Neuronal stem cell (in vitro differentiated cells): Measurements from ENCODE around the gene MTX3. TPM values are rescaled to one million over a fixed set of nuclear protein-coding genes. Genes with fewer than 3 reads are reported as not detected.

Source experiments
- DNase-seq: peaks from one replicate; pipeline ENCODE4 v3.0.0-alpha.2; 2013; ENCODE audit warnings: low spot score
- H2AFZ ChIP-seq: one replicate; pipeline ENCODE4 v1.6.1; 2013; ENCODE audit warnings: mild to moderate bottlenecking, low read length, inconsistent platforms
- H2AK5ac ChIP-seq: 2 replicates; pipeline ENCODE4 v1.6.1; 2013; ENCODE audit warnings: low read depth, mild to moderate bottlenecking, inconsistent platforms, low read length, moderate library complexity, mixed read lengths
- H2BK120ac ChIP-seq: 2 replicates; pipeline ENCODE4 v1.6.1; 2013; ENCODE audit warnings: low read depth, mild to moderate bottlenecking, inconsistent platforms, low read length, moderate library complexity, mixed read lengths
- H2BK12ac ChIP-seq: one replicate; pipeline ENCODE4 v1.6.1; 2013; ENCODE audit warnings: low read length, inconsistent platforms
- H2BK15ac ChIP-seq: 2 replicates; pipeline ENCODE4 v1.6.1; 2013; ENCODE audit warnings: mild to moderate bottlenecking, low read length, inconsistent platforms, mixed read lengths
- H2BK5ac ChIP-seq: one replicate; pipeline ENCODE4 v1.6.1; 2013; ENCODE audit warnings: inconsistent platforms, mild to moderate bottlenecking, low read length, moderate library complexity
- H3K14ac ChIP-seq: one replicate; pipeline ENCODE4 v1.6.1; 2013; ENCODE audit warnings: low read length, inconsistent platforms
- H3K18ac ChIP-seq: 2 replicates; pipeline ENCODE4 v1.6.1; 2013; ENCODE audit warnings: low read length, inconsistent platforms
- H3K23ac ChIP-seq: 2 replicates; pipeline ENCODE4 v1.6.1; 2013; ENCODE audit warnings: low read depth, mild to moderate bottlenecking, mixed read lengths, low read length, inconsistent platforms; ENCODE audit not compliant: poor library complexity
- H3K27ac ChIP-seq: replicated peaks from 3 replicates; pipeline ENCODE4 v1.5.1; 2013; ENCODE audit warnings: low read length, inconsistent platforms
- H3K27me3 ChIP-seq, 3 experiments: 2 replicates each; pipeline ENCODE4 v1.6.1; 2013; ENCODE audit warnings: low read length in 3 of 3, mild to moderate bottlenecking in 2 of 3, inconsistent platforms in 1 of 3, low read depth in 1 of 3, mixed read lengths in 1 of 3, moderate library complexity in 1 of 3; ENCODE audit not compliant: control insufficient read depth in 3 of 3, insufficient read depth in 3 of 3
- H3K36me3 ChIP-seq, 2 donors: replicated peaks in 1 of 2; 2 replicates each; pipeline ENCODE4 v1.6.1; 2013; ENCODE audit warnings: low read length in 2 of 2; ENCODE audit not compliant: control insufficient read depth in 2 of 2, insufficient read depth in 2 of 2
- H3K4ac ChIP-seq: 2 replicates; pipeline ENCODE4 v1.6.1; 2013; ENCODE audit warnings: inconsistent platforms, mild to moderate bottlenecking, low read length, moderate library complexity
- H3K4me1 ChIP-seq, 2 donors: 1 replicate in 1 of 2; 2 replicates in 1 of 2; pipeline ENCODE4 v1.6.1; 2013; ENCODE audit warnings: low read length in 2 of 2, low read depth in 1 of 2; ENCODE audit not compliant: control insufficient read depth in 2 of 2, insufficient read depth in 1 of 2
- H3K4me2 ChIP-seq: one replicate; pipeline ENCODE4 v1.6.1; 2013; ENCODE audit warnings: mild to moderate bottlenecking, low read length, inconsistent platforms; ENCODE audit not compliant: insufficient read depth, poor library complexity, severe bottlenecking
- H3K4me3 ChIP-seq, 2 donors: 2 replicates each; pipeline ENCODE4 v1.5.1; 2013; ENCODE audit warnings: low read length in 2 of 2, mild to moderate bottlenecking in 2 of 2, inconsistent platforms in 1 of 2, moderate library complexity in 1 of 2
- H3K79me1 ChIP-seq: one replicate; pipeline ENCODE4 v1.6.1; 2013; ENCODE audit warnings: low read depth, mild to moderate bottlenecking, inconsistent platforms, low read length, moderate library complexity
- H3K9ac ChIP-seq: one replicate; pipeline ENCODE4 v1.6.1; 2013; ENCODE audit warnings: mild to moderate bottlenecking, low read depth, low read length, inconsistent platforms; ENCODE audit not compliant: poor library complexity
- H3K9me3 ChIP-seq, 2 donors: replicated peaks in 1 of 2; 2 replicates each; pipeline versions ENCODE3 to v1.6.1; 2013; ENCODE audit warnings: low read length in 2 of 2, mild to moderate bottlenecking in 2 of 2, inconsistent platforms in 1 of 2, low read depth in 1 of 2, mixed read lengths in 1 of 2, moderate library complexity in 1 of 2; ENCODE audit not compliant: control insufficient read depth in 2 of 2, insufficient read depth in 1 of 2
- H4K8ac ChIP-seq: one replicate; pipeline ENCODE4 v1.6.1; 2013; ENCODE audit warnings: low read depth, mild to moderate bottlenecking, inconsistent platforms, low read length, moderate library complexity
- H4K91ac ChIP-seq: one replicate; pipeline ENCODE4 v1.6.1; 2013; ENCODE audit warnings: low read length, low read depth, mild to moderate bottlenecking, inconsistent platforms; ENCODE audit not compliant: poor library complexity
- WGBS, 2 donors: extraction: QIAGEN DNeasy Blood & Tissue Kit; methylation state at CpG; one replicate each; pipeline ENCODE4 v1.1.7; 2013; ENCODE audit warnings: missing lambda C conversion rate in 2 of 2, mixed read lengths in 1 of 2; ENCODE audit not compliant: insufficient read length in 2 of 2, insufficient replicate concordance in 1 of 2; ENCODE audit errors: extremely low coverage in 2 of 2; 5-methylcytosine and 5-hydroxymethylcytosine counted together
- small RNA-seq: library from polyadenylated mRNA; stranded (forward); fragments of <200 nt; extraction: miRNeasy Mini kit (QIAGEN cat#:217004); gene quantifications from one replicate; pipeline ENCODE3, GENCODE V24; 2013; ENCODE audit not compliant: insufficient read depth

The MTX3 gene

GRCh38 chr5:79931409-79931808 is 59.7 kb downstream of the MTX3 start:
- H2BK120ac ChIP-seq, result no peak overlapping the region
- H3K27ac ChIP-seq, result no peak overlapping the region
- no peak overlapping the region for H4K8ac ChIP-seq
- H2AK5ac ChIP-seq, result no peak overlapping the region
- WGBS, 2 donors, result no CpG with 5 or more reads among the region's 2 CpGs
- no peak overlapping the region for H2BK15ac ChIP-seq
- H3K4me3 ChIP-seq, result no peak overlapping the region
- no peak for DNase-seq
- peaks cover 0 to 4% (median 0%) of the 10 kb centered on the region in 3 experiments for H3K27me3 ChIP-seq
- no peak overlapping the region for H3K4ac ChIP-seq
- H3K36me3 ChIP-seq, result no peaks in the 10 kb centered on the region
- no peak overlapping the region for H3K18ac ChIP-seq
- H3K9me3 ChIP-seq, result no peaks in the 10 kb centered on the region
- peaks cover 0 to 2% of the 10 kb centered on the region in 2 donors for H3K4me1 ChIP-seq
- no peak overlapping the region for H3K9ac ChIP-seq
- H4K91ac ChIP-seq, result no peak overlapping the region
- H2BK12ac ChIP-seq, result no peak overlapping the region
- H3K23ac ChIP-seq, result no peak overlapping the region
- H3K4me2 ChIP-seq, result no peak overlapping the region
- H3K14ac ChIP-seq, result no peak overlapping the region
- H2AFZ ChIP-seq, result no peak overlapping the region
- H3K79me1 ChIP-seq, result no peaks in the 10 kb centered on the region
- H2BK5ac ChIP-seq, result no peak overlapping the region

GRCh38 chr5:79929095-79929494 is 62.0 kb downstream of the MTX3 start:
- Histone ChIP-seq H3K4me2 (no peak overlapping the region), H3K79me1 (no peaks in the 10 kb centered on the region)

More at GRCh38 chr5:79929095-79929494, 62.0 kb downstream of the MTX3 start:
- H3K4me3 ChIP-seq, result no peak overlapping the region
- H3K9me3 ChIP-seq, result no peaks in the 10 kb centered on the region
- no peak overlapping the region for H3K18ac ChIP-seq
- H3K27ac ChIP-seq, result no peak overlapping the region
- H2BK12ac ChIP-seq, result no peak overlapping the region
- H3K9ac ChIP-seq, result no peak overlapping the region
- H4K8ac ChIP-seq, result no peak overlapping the region
- H3K36me3 ChIP-seq, result no peaks in the 10 kb centered on the region
- WGBS, 2 donors, result no CpG with 5 or more reads among the region's 5 CpGs
- no peak overlapping the region for H3K4ac ChIP-seq
- peaks cover 0 to 6% of the 10 kb centered on the region in 2 donors for H3K4me1 ChIP-seq
- H2BK120ac ChIP-seq, result no peak overlapping the region
- H3K23ac ChIP-seq, result no peak overlapping the region
- DNase-seq, result no peak
- no peak overlapping the region for H2BK5ac ChIP-seq
- no peak overlapping the region for H4K91ac ChIP-seq
- no peak overlapping the region for H2BK15ac ChIP-seq
- H3K14ac ChIP-seq, result no peak overlapping the region
- no peak overlapping the region for H2AFZ ChIP-seq
- H3K27me3 ChIP-seq, result peaks cover 0 to 4% (median 0%) of the 10 kb centered on the region in 3 experiments
- no peak overlapping the region for H2AK5ac ChIP-seq

Small RNAs within 50 kb of the gene (small RNA-seq; reads per million reads assigned to genes)
- gene TRMT112P2, result not detected
